ENCODE results near the gene DMRTA2.
A peak's percentile ranks its signal among the peaks of the same experiment; 100 is the strongest.

DMRTA2 gene

DNA sequence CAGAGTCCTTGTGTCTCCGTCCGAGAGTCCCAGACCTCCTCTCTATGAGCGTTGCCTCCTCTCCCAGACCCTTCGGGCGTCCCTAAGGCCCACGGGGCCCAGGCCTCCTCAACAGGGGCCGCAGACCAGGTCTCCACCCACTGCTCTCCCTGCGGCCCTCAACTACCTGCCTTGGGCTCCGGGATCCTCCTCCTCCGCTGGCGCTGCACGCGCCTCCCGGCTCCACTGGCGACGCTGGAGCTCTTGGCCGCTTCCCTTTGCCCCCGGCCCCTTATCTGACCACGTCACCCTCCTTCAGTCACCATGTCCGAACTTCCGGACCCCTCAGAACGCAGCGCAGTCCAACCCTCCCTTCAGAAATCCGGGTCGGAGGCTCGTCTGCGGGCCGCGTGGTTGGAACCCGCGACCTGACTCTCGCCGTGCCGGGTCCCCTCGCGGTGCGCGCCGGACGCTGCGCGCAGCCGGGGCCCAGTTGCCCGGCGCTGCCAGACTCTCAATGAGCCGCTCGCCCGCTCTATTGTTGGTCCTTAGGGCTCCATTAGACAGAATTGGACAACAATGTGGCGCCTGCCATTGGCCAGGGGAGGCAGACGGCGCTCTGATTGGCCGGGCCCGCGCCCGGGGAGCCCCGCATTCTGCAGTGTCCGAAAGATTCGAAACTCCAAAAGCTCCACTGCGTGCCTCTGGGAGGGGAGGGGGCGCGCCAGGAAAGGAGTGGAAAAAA lies at the start of gene DMRTA2:
TSS of gene DMRTA2 (minus strand) at position 498 of the 724 bp plus-strand sequence. CDS start 1,907 bp downstream, outside the sequence.
- DNase-seq (ENCODE audit: low spot score), result peak; percentile 42

DNA sequence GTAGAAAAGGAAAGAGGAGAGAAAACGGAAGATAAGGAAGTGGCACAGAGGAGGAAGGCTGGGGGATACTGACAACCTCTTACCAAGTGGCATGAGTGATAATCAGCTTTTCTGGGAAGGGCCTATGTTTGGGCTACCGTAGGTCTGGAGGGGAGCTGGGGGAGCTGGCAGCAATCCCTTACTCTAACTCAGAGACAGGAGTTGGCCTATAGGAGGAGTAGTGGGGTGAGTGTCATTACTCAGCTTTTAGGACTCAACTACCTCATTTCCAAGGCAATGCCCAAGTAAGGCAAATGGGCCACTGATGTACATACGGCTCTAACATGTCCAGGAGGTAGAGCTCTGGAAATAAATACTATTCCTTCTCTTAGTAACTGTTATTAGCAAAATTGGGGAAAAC lies 48.7 kb upstream of the DMRTA2 start:
- no peak for DNase-seq (ENCODE audit: low spot score)

DNA sequence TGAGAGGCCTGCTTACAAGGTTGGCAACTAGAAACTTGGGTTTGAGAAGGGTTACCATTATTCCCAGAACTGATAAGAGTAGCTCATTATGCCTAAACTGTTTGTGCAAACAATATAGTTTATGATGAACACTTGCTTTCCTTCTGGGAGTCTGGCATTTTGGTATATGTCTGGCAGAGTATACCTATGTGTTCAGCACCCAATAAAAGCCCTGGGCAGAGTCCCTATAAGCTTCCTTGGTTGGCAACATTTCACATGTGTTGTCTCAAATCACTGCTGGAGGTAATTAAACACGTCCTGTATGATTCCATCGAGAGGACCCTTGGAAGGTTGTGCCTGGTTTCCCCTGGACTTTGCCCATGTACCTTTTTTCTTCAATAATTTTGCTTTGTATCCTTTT lies 39.7 kb upstream of the DMRTA2 start:
- DNase-seq (ENCODE audit: low spot score), result no peak

DNA sequence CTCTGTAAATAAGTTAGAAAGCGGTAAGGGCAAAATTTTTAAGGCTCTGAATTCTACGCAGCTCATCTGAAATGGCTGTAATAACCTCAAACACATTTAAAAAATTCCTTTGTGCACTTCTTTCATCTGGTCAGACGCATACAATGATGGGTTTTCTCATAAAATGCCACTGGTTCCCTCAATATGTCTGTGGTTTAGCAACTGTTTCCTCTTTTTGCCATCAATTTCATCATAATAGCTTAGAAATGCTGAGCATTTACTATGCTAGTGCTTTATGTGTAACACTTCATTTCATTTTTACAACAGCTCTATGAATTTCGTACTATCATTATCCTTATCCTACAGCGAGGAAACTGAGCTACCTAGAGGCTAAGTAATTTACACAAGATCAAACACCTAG lies 35.3 kb upstream of the DMRTA2 start:
- DNase-seq (ENCODE audit: low spot score), result no peak

- DNase-seq (ENCODE audit: low spot score), result no peak
These were observed 31.7 kb upstream of the DMRTA2 start for GRCh38 chr1:50454911-50455310.

GRCh38 chr1:50453266-50453665 lies 30.0 kb upstream of the DMRTA2 start:
- DNase-seq (ENCODE audit: low spot score), result no peak

GRCh38 chr1:50452700-50453099 lies 29.5 kb upstream of the DMRTA2 start:
- no peak for DNase-seq (ENCODE audit: low spot score)

GRCh38 chr1:50450861-50451653 lies 27.8 kb upstream of the DMRTA2 start:
- no peak for DNase-seq (ENCODE audit: low spot score)

DNA sequence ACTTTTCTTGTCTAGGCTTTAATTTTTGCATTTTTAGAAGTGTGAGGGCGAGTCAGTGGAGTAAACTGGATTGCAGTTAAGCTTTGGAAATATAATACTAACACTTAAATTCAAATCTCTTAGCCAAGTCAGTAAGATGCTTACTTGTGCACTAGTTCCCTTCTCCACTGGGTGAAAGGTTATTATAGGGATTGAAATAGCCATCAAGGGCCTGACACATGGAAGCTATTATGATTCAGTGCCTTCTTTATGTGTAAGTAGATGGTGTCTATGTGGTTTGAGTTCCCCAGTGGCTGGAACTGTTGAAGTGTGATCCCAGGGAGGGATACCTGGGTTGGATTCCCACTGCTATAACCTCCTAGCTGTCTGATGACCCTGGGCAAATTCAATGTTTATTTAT lies 24.7 kb upstream of the DMRTA2 start:
- DNase-seq (ENCODE audit: low spot score), result no peak

GRCh38 chr1:50441183-50441582 lies 17.9 kb upstream of the DMRTA2 start:
- no peak for DNase-seq (ENCODE audit: low spot score)

DNA sequence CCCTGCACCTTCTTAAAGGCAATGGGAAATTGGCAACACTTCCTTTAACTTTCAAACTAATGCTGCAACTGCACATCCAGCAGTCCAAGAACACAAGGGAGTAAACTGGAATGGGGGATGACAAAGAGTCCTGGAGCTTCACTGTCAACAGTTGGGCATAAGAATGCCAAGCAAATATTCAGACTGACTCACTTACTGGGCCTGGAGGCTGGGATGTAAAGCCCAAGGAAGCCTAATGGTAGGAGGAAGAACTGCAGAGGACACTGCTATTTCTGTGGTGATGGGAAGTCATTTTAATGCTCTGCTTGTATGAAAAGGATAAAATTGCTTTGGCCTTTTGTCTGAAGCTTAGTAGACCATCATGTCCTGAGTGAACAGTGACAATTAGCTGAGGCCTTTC lies 15.7 kb upstream of the DMRTA2 start:
- no peak for DNase-seq (ENCODE audit: low spot score)

- no peak for DNase-seq (ENCODE audit: low spot score)
These were observed 13.2 kb upstream of the DMRTA2 start for GRCh38 chr1:50436489-50436888.

- DNase-seq (ENCODE audit: low spot score), result no peak
These were observed 6.8 kb upstream of the DMRTA2 start for GRCh38 chr1:50430010-50430405.

DNA sequence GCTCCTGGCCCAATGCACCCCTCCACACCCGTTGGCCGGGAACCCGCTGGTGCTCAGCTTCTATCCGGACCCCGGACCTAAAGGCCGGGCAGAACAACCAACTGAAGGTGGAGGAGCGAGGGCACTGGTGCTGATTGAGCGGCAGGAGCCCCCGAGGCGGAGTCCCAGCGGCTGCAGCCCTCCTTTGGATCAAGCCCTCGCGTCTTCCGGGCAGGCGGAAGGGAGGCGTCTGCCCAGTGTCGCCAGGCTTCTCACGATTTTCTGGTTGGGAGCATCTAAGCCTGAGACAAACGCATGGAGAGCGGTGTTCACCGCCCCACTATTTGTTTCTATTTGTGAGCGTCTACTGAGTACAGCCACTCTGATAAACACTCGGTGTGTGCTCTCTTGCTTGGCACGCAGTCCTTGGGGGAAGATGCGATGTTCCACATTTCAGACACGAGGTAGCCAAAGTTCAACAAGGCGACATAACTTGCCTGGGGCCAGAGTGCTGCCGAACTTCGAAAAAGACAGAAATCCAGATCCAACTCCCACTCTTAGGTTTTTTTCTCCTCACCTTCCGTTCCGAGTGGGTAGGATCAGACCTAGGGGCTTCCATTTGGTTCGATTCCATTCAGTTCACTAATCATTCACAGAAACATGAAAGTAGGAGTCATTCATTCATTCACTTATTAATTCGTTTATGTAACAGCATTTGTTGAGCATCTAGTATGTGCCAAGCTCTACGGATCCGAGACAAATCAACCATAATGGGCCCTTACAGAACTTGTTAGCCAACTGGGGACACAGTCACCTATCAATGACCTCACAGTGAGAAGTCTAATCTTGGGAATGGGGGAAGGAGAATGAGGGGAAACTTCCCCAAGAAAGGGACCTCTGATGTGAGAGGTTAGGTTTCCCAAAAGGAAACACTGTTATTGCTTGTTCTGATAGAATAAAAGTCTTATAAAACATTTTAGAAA lies 4.9 kb upstream of the DMRTA2 start:
- no peak for DNase-seq (ENCODE audit: low spot score)

GRCh38 chr1:50427086-50427817 lies 4.0 kb upstream of the DMRTA2 start:
- DNase-seq (ENCODE audit: low spot score), result peak; percentile 7

- DNase-seq (ENCODE audit: low spot score), result no peak
These were observed 3.5 kb upstream of the DMRTA2 start for GRCh38 chr1:50426702-50427085.

DNA sequence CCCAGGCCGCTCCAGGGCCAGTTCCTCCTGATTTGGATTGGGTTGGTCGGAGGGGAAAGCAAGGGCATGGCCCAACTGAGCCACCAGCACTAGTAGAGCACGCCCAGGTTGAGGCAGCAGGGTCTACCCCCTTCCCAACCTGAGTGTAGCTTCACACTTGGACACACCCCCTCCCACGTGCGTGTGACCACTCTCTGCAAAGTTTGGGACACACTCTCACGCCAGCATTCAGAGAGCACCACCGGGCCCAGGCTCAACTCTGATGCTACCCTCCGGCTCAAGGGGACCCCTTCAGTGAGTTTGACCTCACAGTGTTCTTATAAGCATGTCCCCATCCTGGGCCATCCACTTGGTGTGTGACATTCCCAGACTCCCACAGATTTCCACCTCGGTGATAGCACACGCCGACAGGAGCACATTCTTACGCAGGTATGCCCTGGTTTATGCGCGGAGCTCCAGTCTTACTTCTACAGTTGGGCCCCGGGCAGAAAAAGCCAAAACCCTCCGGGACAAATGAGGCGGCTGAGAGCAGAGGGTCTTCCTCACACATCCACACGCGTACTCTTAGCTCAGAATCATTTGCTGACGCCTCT lies 3.0 kb upstream of the DMRTA2 start:
- DNase-seq (ENCODE audit: low spot score), result no peak

- no peak for DNase-seq (ENCODE audit: low spot score)
These were observed 2.3 kb upstream of the DMRTA2 start for GRCh38 chr1:50425376-50426107.

DNA sequence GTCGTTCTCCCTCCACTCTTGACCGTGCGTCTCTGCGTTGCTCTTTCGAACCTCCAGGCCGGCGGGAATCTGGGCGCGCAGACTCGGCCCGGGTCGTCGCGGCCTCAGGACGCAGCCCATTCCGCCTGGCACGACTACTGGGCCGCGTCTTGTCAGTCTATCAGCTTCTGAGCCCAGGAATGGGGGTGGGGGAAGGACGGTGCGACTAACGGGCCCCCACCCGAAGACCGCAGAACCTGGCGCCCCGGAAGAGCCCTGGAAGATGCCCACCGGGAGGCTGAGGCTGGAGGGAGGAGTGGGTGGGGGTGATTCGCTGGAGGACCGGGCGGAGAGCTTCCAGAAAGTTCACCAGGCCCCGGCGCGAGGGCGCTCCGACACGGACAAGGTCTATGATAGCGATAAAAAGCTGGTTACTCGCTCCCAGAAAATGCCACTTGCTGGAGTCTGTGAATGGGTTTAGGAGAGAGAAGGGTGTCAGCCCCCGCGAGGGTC lies 1.7 kb upstream of the DMRTA2 start:
- DNase-seq (ENCODE audit: low spot score), result no peak
